ENCODE measurements around the gene FAM219B. TPM values are rescaled to one million over a fixed set of nuclear protein-coding genes. Genes with fewer than 3 reads are reported as not detected.

FAM219B gene
- total RNA-seq, 1 experiment from 2014 or later, result 73.7 TPM

DNA sequence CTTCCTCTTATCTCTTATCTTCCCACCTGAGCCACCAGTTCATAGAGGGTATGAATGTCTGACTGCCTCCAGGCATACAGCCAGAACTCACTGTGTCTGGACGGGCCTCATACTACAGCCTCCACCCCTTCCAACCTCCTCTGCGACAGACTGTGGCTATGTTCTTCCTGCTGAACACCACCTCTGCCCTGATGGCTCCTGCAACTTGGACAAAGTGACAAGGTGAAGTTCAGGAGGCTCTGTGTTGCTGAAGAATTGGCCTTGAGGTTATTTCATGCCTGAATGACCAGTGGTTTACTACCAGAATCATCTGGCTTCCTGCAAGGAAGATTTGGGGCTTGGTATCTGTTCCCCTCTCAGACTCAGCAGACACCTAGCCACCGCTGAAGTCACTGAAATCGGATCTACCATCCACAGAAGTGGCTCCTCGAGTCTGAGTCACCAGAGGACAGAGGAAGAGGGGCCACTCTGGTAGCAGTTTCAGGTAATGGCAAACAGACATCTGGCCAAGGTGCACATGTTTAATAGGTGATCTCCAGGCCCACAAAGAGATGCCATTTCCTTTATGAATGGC, 49.5 kb downstream of the FAM219B start:
- BruUV-seq (replicated peaks), result no TSS peak
- peaks cover 10% of the 10 kb centered on the region for H3K4me1 ChIP-seq
- Mint-ChIP-seq H3K4me1 (ENCODE audit: low read depth, unreplicated experiment) (peaks cover 15% of the 10 kb centered on the region), H3K27me3 (ENCODE audit: insufficient read depth, unreplicated experiment) (no peaks in the 10 kb centered on the region), H3K4me3 (ENCODE audit: unreplicated experiment) (no peak overlapping the region), H3K27ac (ENCODE audit: unreplicated experiment) (no peak overlapping the region), H3K36me3 (ENCODE audit: insufficient read depth, unreplicated experiment) (peaks cover 26% of the 10 kb centered on the region), H3K9me3 (ENCODE audit: unreplicated experiment) (no peaks in the 10 kb centered on the region)
- no peak for DNase-seq
- H3K9me3 ChIP-seq, result no peaks in the 10 kb centered on the region
- H3K27me3 ChIP-seq (replicated peaks; ENCODE audit: control insufficient read depth, insufficient read depth, low read length), result no peaks in the 10 kb centered on the region
- intact Hi-C loops (cut with micrococcal nuclease; ENCODE audit: unreplicated experiment), result no loop called here
- CTCF ChIA-PET, result interaction anchor here (0.7 kb wide), 1 partner anchor 20 kb away, joined by 3 read pairs; no protein-coding TSS in a partner anchor
- no peaks in the 10 kb centered on the region; the same call in 1 of the 2 replicates for H3K36me3 ChIP-seq (ENCODE audit: control insufficient read depth, insufficient read depth, low read length)
- no peak overlapping the region for H3K4me3 ChIP-seq (ENCODE audit: low read depth, low read length)
- TF ChIP-seq, protein P1, sequence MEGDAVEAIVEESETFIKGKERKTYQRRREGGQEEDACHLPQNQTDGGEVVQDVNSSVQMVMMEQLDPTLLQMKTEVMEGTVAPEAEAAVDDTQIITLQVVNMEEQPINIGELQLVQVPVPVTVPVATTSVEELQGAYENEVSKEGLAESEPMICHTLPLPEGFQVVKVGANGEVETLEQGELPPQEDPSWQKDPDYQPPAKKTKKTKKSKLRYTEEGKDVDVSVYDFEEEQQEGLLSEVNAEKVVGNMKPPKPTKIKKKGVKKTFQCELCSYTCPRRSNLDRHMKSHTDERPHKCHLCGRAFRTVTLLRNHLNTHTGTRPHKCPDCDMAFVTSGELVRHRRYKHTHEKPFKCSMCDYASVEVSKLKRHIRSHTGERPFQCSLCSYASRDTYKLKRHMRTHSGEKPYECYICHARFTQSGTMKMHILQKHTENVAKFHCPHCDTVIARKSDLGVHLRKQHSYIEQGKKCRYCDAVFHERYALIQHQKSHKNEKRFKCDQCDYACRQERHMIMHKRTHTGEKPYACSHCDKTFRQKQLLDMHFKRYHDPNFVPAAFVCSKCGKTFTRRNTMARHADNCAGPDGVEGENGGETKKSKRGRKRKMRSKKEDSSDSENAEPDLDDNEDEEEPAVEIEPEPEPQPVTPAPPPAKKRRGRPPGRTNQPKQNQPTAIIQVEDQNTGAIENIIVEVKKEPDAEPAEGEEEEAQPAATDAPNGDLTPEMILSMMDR (IDR thresholded peaks at IDR 0.05; ENCODE audit: insufficient read depth in 1 of 2, low read depth in 1 of 2, low read length in 1 of 2, severe bottlenecking in 1 of 2, unreplicated experiment in 1 of 2), result no peak
- POLR2A ChIA-PET, result interaction anchor here (0.6 kb wide), 1 partner anchor 13 kb away, joined by 4 read pairs; no protein-coding TSS in a partner anchor

DNA sequence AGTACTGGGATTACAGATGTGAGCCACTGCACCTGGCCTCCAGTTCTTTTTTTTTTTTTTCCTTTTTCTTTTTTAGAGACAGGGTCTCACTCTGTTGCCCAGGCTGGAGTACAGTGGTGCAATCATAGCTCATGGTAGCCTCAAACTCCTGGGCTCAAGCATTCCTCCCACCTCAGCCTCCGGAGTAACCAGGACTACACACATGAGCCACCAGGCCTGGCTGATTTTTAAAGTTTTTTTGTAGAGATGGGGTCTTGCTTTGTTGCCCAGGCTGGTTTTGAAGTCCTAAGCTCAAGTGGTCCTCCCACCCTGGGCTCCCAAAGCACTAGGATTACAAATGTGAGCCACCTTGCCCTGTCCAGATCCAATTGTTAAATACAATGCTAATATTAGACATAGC, 50.1 kb downstream of the FAM219B start:
- intact Hi-C loops (cut with micrococcal nuclease; ENCODE audit: unreplicated experiment), result no loop called here
- H3K27ac Mint-ChIP-seq (ENCODE audit: unreplicated experiment), result no peak overlapping the region
- Histone ChIP-seq H3K36me3 (ENCODE audit: control insufficient read depth, insufficient read depth, low read length) (no peaks in the 10 kb centered on the region; the same call in 1 of the 2 replicates), H3K9me3 (no peaks in the 10 kb centered on the region), H3K27me3 (replicated peaks; ENCODE audit: control insufficient read depth, insufficient read depth, low read length) (no peaks in the 10 kb centered on the region), H3K4me1 (peaks cover 10% of the 10 kb centered on the region), H3K4me3 (ENCODE audit: low read depth, low read length) (no peak overlapping the region)
- no peaks in the 10 kb centered on the region for H3K27me3 Mint-ChIP-seq (ENCODE audit: insufficient read depth, unreplicated experiment)
- H3K9me3 Mint-ChIP-seq (ENCODE audit: unreplicated experiment), result no peaks in the 10 kb centered on the region
- DNase-seq, result no peak
- TF ChIP-seq, protein P1 (IDR thresholded peaks at IDR 0.05; ENCODE audit: insufficient read depth in 1 of 2, low read depth in 1 of 2, low read length in 1 of 2, severe bottlenecking in 1 of 2, unreplicated experiment in 1 of 2), result no peak
- H3K4me1 Mint-ChIP-seq (ENCODE audit: low read depth, unreplicated experiment), result peaks cover 15% of the 10 kb centered on the region
- CTCF ChIA-PET, result interaction anchor here (0.7 kb wide), 1 partner anchor 20 kb away, joined by 3 read pairs; no protein-coding TSS in a partner anchor
- H3K36me3 Mint-ChIP-seq (ENCODE audit: insufficient read depth, unreplicated experiment), result peaks cover 32% of the 10 kb centered on the region
- no TSS peak for BruUV-seq (replicated peaks)
- POLR2A ChIA-PET, result no interaction called here
- H3K4me3 Mint-ChIP-seq (ENCODE audit: unreplicated experiment), result no peak overlapping the region

DNA sequence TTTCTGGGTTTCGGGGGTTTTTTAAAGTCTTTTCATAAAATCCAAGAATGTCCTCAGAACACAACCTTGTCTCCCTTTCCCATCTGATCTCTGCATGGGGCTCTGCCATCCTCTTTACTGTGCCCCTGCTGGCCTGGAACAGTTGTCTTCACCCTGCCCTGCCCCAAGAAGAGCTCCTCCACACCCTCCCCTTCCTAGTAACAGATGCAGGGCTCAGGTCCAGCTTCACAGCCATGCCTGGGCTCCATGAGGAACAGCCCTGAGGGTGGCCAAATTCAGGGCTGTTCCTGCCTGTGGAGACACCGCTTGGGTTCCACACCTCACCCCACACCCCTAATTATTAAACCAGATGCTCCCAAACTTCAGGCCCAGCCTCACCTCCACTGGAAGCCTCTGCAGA, 50.8 kb downstream of the FAM219B start:
- H3K4me1 Mint-ChIP-seq (ENCODE audit: low read depth, unreplicated experiment), result peaks cover 15% of the 10 kb centered on the region
- H3K27me3 ChIP-seq (replicated peaks; ENCODE audit: control insufficient read depth, insufficient read depth, low read length), result no peaks in the 10 kb centered on the region
- BruUV-seq (replicated peaks), result no TSS peak
- H3K4me1 ChIP-seq, result peaks cover 10% of the 10 kb centered on the region
- intact Hi-C loops (cut with micrococcal nuclease; ENCODE audit: unreplicated experiment), result no loop called here
- no peak overlapping the region for H3K4me3 Mint-ChIP-seq (ENCODE audit: unreplicated experiment)
- ChIA-PET POLR2A (interaction anchor here (0.5 to 0.7 kb wide), 2 partner anchors 73 to 597 kb away, joined by 3 to 11 read pairs; no protein-coding TSS in a partner anchor), CTCF (no interaction called here)
- no peaks in the 10 kb centered on the region for H3K9me3 Mint-ChIP-seq (ENCODE audit: unreplicated experiment)
- no peak for DNase-seq
- no peak overlapping the region for H3K27ac Mint-ChIP-seq (ENCODE audit: unreplicated experiment)
- H3K9me3 ChIP-seq, result no peaks in the 10 kb centered on the region
- H3K4me3 ChIP-seq (ENCODE audit: low read depth, low read length), result no peak overlapping the region
- TF ChIP-seq, protein P1 (IDR thresholded peaks at IDR 0.05; ENCODE audit: insufficient read depth in 1 of 2, low read depth in 1 of 2, low read length in 1 of 2, severe bottlenecking in 1 of 2, unreplicated experiment in 1 of 2), result no peak
- H3K36me3 ChIP-seq (ENCODE audit: control insufficient read depth, insufficient read depth, low read length), result no peaks in the 10 kb centered on the region; the same call in 1 of the 2 replicates
- no peaks in the 10 kb centered on the region for H3K27me3 Mint-ChIP-seq (ENCODE audit: insufficient read depth, unreplicated experiment)
- peaks cover 37% of the 10 kb centered on the region for H3K36me3 Mint-ChIP-seq (ENCODE audit: insufficient read depth, unreplicated experiment)

Data from Caco-2 (cell line).